Dermis microvascular lymphatic vessel endothelial cell (primary cell): ENCODE measurements around the gene RAD18. TPM values are rescaled to one million over a fixed set of nuclear protein-coding genes. Genes with fewer than 3 reads are reported as not detected.

Experiments used
- DNase-seq, 2 donors: peaks; one replicate each; pipeline versions ENCODE4 v3.0.0 to v3.0.0-alpha.2; 2010; ENCODE audit warnings: low read depth in 2 of 2
- total RNA-seq: library from RNA; depleted of rRNA; stranded (reverse); fragments of >200 nt; gene quantifications from 2 replicates; pipeline ENCODE4 v1.2.1, GENCODE V29; 2014

Gene RAD18
- total RNA-seq, 1 donor from 2014 or later: 7.6 TPM

GRCh38 chr3:8900869-8901268 is 62.4 kb downstream of the RAD18 start:
- DNase-seq: no peak

- DNase-seq: no peak
Measured at GRCh38 chr3:8899876-8900460, 63.3 kb downstream of the RAD18 start.

- no peak for DNase-seq
Measured at GRCh38 chr3:8895829-8896228, 67.4 kb downstream of the RAD18 start.

- DNase-seq: no peak
Measured at GRCh38 chr3:8893001-8893400, 70.3 kb downstream of the RAD18 start.

GRCh38 chr3:8891774-8892173 is 71.5 kb downstream of the RAD18 start:
- DNase-seq: no peak

- DNase-seq: no peak
Measured at GRCh38 chr3:8891303-8891702, 72.0 kb downstream of the RAD18 start.

GRCh38 chr3:8888301-8888915 is 74.9 kb downstream of the RAD18 start:
- DNase-seq: no peak

GRCh38 chr3:8887435-8888300 is 75.6 kb downstream of the RAD18 start:
- no peak for DNase-seq

- DNase-seq: no peak
Measured at GRCh38 chr3:8886546-8886945, 76.7 kb downstream of the RAD18 start.

GRCh38 chr3:8885536-8886316 is 77.5 kb downstream of the RAD18 start:
- no peak for DNase-seq

GRCh38 chr3:8884630-8885290 is 78.5 kb downstream of the RAD18 start:
- DNase-seq: no peak

GRCh38 chr3:8882642-8883041 is 80.6 kb downstream of the RAD18 start:
- no peak for DNase-seq

GRCh38 chr3:8882171-8882593 is 81.1 kb downstream of the RAD18 start:
- no peak for DNase-seq

- DNase-seq: no peak
Measured at GRCh38 chr3:8879347-8879944, 83.8 kb downstream of the RAD18 start.

GRCh38 chr3:8875836-8876235 is 87.4 kb downstream of the RAD18 start:
- no peak for DNase-seq

- DNase-seq: no peak
Measured at GRCh38 chr3:8873740-8874139, 89.5 kb downstream of the RAD18 start.

GRCh38 chr3:8872261-8872660 is 91.0 kb downstream of the RAD18 start:
- DNase-seq: no peak

- DNase-seq: no peak
Measured at GRCh38 chr3:8871306-8871705, 92.0 kb downstream of the RAD18 start.

- no peak for DNase-seq
Measured at GRCh38 chr3:8870134-8870533, 93.1 kb downstream of the RAD18 start.

- peak; percentile 3 to 83 for DNase-seq
Measured at GRCh38 chr3:8869613-8870012, 93.7 kb downstream of the RAD18 start.

- no peak for DNase-seq
Measured at GRCh38 chr3:8868996-8869395, 94.3 kb downstream of the RAD18 start.
